ENCODE results near the gene RNF44.
A peak's percentile ranks its signal among the peaks of the same experiment; 100 is the strongest.

Gene RNF44

GRCh38 chr5:176545737-176546509, 8.7 kb upstream of the RNF44 start:
- DNase-seq (ENCODE audit: low read depth), result no peak
- TF ChIP-seq CTCF (conservative IDR thresholded peaks at IDR 0.05; ENCODE audit: low read depth, low read length), result no peak
- H3K4me3 ChIP-seq (ENCODE audit: low read length), result no peak overlapping the region

GRCh38 chr5:176545388-176545736, 8.2 kb upstream of the RNF44 start:
- no peak overlapping the region for H3K4me3 ChIP-seq (ENCODE audit: low read length)
- no peak for DNase-seq (ENCODE audit: low read depth)
- no peak for TF ChIP-seq CTCF (conservative IDR thresholded peaks at IDR 0.05; ENCODE audit: low read depth, low read length)

GRCh38 chr5:176543428-176544182, 6.4 kb upstream of the RNF44 start:
- no peak for TF ChIP-seq CTCF (conservative IDR thresholded peaks at IDR 0.05; ENCODE audit: low read depth, low read length)
- H3K4me3 ChIP-seq (ENCODE audit: low read length), result peak overlapping the region; percentile 69
- DNase-seq (ENCODE audit: low read depth), result no peak

- TF ChIP-seq CTCF (conservative IDR thresholded peaks at IDR 0.05; ENCODE audit: low read depth, low read length), result no peak
- H3K4me3 ChIP-seq (ENCODE audit: low read length), result peak overlapping the region; percentile 69
- DNase-seq (ENCODE audit: low read depth), result no peak
These were observed 5.6 kb upstream of the RNF44 start for GRCh38 chr5:176542596-176543427.

GRCh38 chr5:176542135-176542595, 5.0 kb upstream of the RNF44 start:
- no peak for DNase-seq (ENCODE audit: low read depth)
- peak overlapping the region; percentile 50 for H3K4me3 ChIP-seq (ENCODE audit: low read length)
- no peak for TF ChIP-seq CTCF (conservative IDR thresholded peaks at IDR 0.05; ENCODE audit: low read depth, low read length)

GRCh38 chr5:176541338-176542134, 4.3 kb upstream of the RNF44 start:
- no peak overlapping the region for H3K4me3 ChIP-seq (ENCODE audit: low read length)
- DNase-seq (ENCODE audit: low read depth), result no peak
- TF ChIP-seq CTCF (conservative IDR thresholded peaks at IDR 0.05; ENCODE audit: low read depth, low read length), result no peak
